WTC11 (cell line): Measurements from ENCODE around the gene PLCG2. TPM values are rescaled to one million over a fixed set of nuclear protein-coding genes. Genes with fewer than 3 reads are reported as not detected.
"Not testable (repeated sequence)": the region's sequence is repeated elsewhere in the genome, so short reads cannot be mapped to it uniquely, and the experiment has no call there.

Experiments used
- ATAC-seq: fragments of 200-7000 bp; cut with Tn5 transposase; 2 replicates; pipeline ENCODE4 v1.10.0; 2021; ENCODE audit warnings: mild to moderate bottlenecking, moderate library complexity
- CTCF ChIA-PET: fragments of 300-600 bp; sonication (Branson Sonifier 250); formaldehyde crosslinking; loops from one replicate; lab custom pipeline; 2021; ENCODE audit warnings: antibody characterized with exemption; lab: Charles Lee
- POLR2A ChIA-PET: fragments of 350-600 bp; sonication (Branson Sonifier 250); formaldehyde crosslinking; loops from one replicate; lab custom pipeline; 2021; ENCODE audit warnings: antibody characterized with exemption; lab: Charles Lee
- DNase-seq: peaks from one replicate; pipeline ENCODE4 v3.0.0; 2021; ENCODE audit warnings: low spot score
- H3K27ac Mint-ChIP-seq: 2 replicates; pipeline ENCODE4 v1.8.0; 2021; ENCODE audit warnings: mixed read lengths
- H3K27me3 Mint-ChIP-seq: 2 replicates; pipeline ENCODE4 v1.8.0; 2021; ENCODE audit warnings: low read depth, mild to moderate bottlenecking, moderate library complexity, mixed read lengths
- H3K36me3 Mint-ChIP-seq: 2 replicates; pipeline ENCODE4 v1.8.0; 2021; ENCODE audit warnings: mixed read lengths
- H3K4me1 Mint-ChIP-seq: 2 replicates; pipeline ENCODE4 v1.8.0; 2022; ENCODE audit warnings: mixed read lengths
- H3K4me3 Mint-ChIP-seq: 2 replicates; pipeline ENCODE4 v1.8.0; 2021; ENCODE audit warnings: mild to moderate bottlenecking, moderate library complexity, mixed read lengths
- H3K9me3 Mint-ChIP-seq: 2 replicates; pipeline ENCODE4 v1.8.0; 2021; ENCODE audit warnings: mixed read lengths
- AR ChIP-seq: fragments of 250-450 bp; sonication (Bioruptor Pico); IDR thresholded peaks from 2 replicates; pipeline ENCODE4 v1.9.0; 2021; ENCODE audit warnings: mild to moderate bottlenecking
- ATF3 ChIP-seq: sonication (generic); formaldehyde crosslinking; conservative IDR thresholded peaks from 2 replicates; pipeline ENCODE4 v1.8.1; 2022; ENCODE audit warnings: mild to moderate bottlenecking, missing genetic modification reagents
- CBFB ChIP-seq: sonication (generic); formaldehyde crosslinking; IDR thresholded peaks from 2 replicates; pipeline ENCODE4 v1.8.1; 2022; ENCODE audit warnings: mild to moderate bottlenecking, low read depth, missing genetic modification reagents
- CREM ChIP-seq: sonication (generic); formaldehyde crosslinking; IDR thresholded peaks from 2 replicates; pipeline ENCODE4 v1.8.1; 2022; ENCODE audit warnings: mild to moderate bottlenecking, missing genetic modification reagents, moderate library complexity
- ERG ChIP-seq: fragments of 250-450 bp; sonication (Bioruptor Pico); IDR thresholded peaks from 2 replicates; pipeline ENCODE4 v1.8.0; 2021; ENCODE audit warnings: mild to moderate bottlenecking
- FOXJ3 ChIP-seq: sonication (generic); formaldehyde crosslinking; IDR thresholded peaks from 2 replicates; pipeline ENCODE4 v1.9.0; 2021; ENCODE audit warnings: missing genetic modification reagents, mild to moderate bottlenecking, borderline replicate concordance
- HMGA2 ChIP-seq: fragments of 250-450 bp; sonication (Bioruptor Pico); IDR thresholded peaks from 2 replicates; pipeline ENCODE4 v1.4.0; 2021; ENCODE audit warnings: mild to moderate bottlenecking, moderate library complexity
- RELA ChIP-seq: sonication (generic); formaldehyde crosslinking; IDR thresholded peaks from 2 replicates; pipeline ENCODE4 v1.8.1; 2022; ENCODE audit warnings: missing genetic modification reagents, mild to moderate bottlenecking, borderline replicate concordance
- SOX15 ChIP-seq: fragments of 250-450 bp; sonication (Bioruptor Pico); IDR thresholded peaks from 2 replicates; pipeline ENCODE4 v1.9.0; 2021; ENCODE audit warnings: mild to moderate bottlenecking
- STAT6 ChIP-seq: sonication (generic); formaldehyde crosslinking; conservative IDR thresholded peaks from 2 replicates; pipeline ENCODE4 v1.8.1; 2023; ENCODE audit warnings: mild to moderate bottlenecking, low read depth, missing genetic modification reagents, moderate library complexity
- ZNF232 ChIP-seq: sonication (generic); formaldehyde crosslinking; IDR thresholded peaks from 2 replicates; pipeline ENCODE4 v1.8.0; 2022; ENCODE audit warnings: mild to moderate bottlenecking, missing genetic modification reagents
- ZNF281 ChIP-seq: sonication (generic); formaldehyde crosslinking; IDR thresholded peaks from 2 replicates; pipeline ENCODE4 v1.8.0; 2023; ENCODE audit warnings: mild to moderate bottlenecking, missing genetic modification reagents
- ZNF317 ChIP-seq: sonication (generic); formaldehyde crosslinking; IDR thresholded peaks from 2 replicates; pipeline ENCODE4 v1.8.1; 2023; ENCODE audit warnings: low read depth, mild to moderate bottlenecking, moderate library complexity, missing genetic modification reagents, borderline replicate concordance
- ZSCAN18 ChIP-seq: fragments of 250-450 bp; sonication (Bioruptor Pico); IDR thresholded peaks from 2 replicates; pipeline ENCODE4 v2.1.2; 2022; ENCODE audit warnings: mild to moderate bottlenecking, moderate library complexity
- total RNA-seq: library from RNA; stranded (reverse); gene quantifications from 3 replicates; pipeline ENCODE4 v1.2.3, GENCODE V29; 2021

PLCG2 gene
- total RNA-seq, 1 experiment from 2014 or later, result 7.0 TPM

GRCh38 chr16:81799138-81799504 lies 20.0 kb downstream of the PLCG2 start (continued):
- TF ChIP-seq ZNF281, result no peak

GRCh38 chr16:81801724-81802123 lies 22.6 kb downstream of the PLCG2 start:
- not testable (repeated sequence) for H3K9me3 Mint-ChIP-seq, H3K4me3 Mint-ChIP-seq, DNase-seq, H3K36me3 Mint-ChIP-seq, ATAC-seq, H3K27ac Mint-ChIP-seq, H3K27me3 Mint-ChIP-seq
- CTCF ChIA-PET, result interaction anchor here (0.6 to 1.2 kb wide), 3 partner anchors 35 to 78 kb away, joined by 3 to 4 read pairs (median 4); no protein-coding TSS in a partner anchor
- POLR2A ChIA-PET, result interaction anchor here (0.6 to 0.7 kb wide), 2 partner anchors 13 to 756 kb away, joined by 3 to 5 read pairs; no protein-coding TSS in a partner anchor
- peaks cover 11% of the 10 kb centered on the region for H3K4me1 Mint-ChIP-seq

- Mint-ChIP-seq H3K4me1 (peaks cover 15% of the 10 kb centered on the region), H3K4me3 (no peak overlapping the region), H3K9me3 (no peaks in the 10 kb centered on the region), H3K36me3 (no peaks in the 10 kb centered on the region), H3K27me3 (no peaks in the 10 kb centered on the region), H3K27ac (no peak overlapping the region)
- TF ChIP-seq RELA (CRISPR knock-in tag), result no peak
- TF ChIP-seq ZNF317, result no peak
- no peak for TF ChIP-seq CREM (CRISPR knock-in tag)
- no peak for TF ChIP-seq AR (CRISPR knock-in tag)
- no peak for TF ChIP-seq ZSCAN18 (CRISPR knock-in tag)
- no peak for TF ChIP-seq FOXJ3 (CRISPR knock-in tag)
- no peak for TF ChIP-seq ERG (CRISPR knock-in tag)
- TF ChIP-seq SOX15 (CRISPR knock-in tag), result no peak
- no peak for TF ChIP-seq ZNF232 (CRISPR knock-in tag)
- TF ChIP-seq HMGA2 (CRISPR knock-in tag), result no peak
- TF ChIP-seq ATF3 (CRISPR knock-in tag), result no peak
- TF ChIP-seq CBFB, result no peak
- no peak for TF ChIP-seq STAT6 (CRISPR knock-in tag)
- ChIA-PET CTCF (no interaction called here), POLR2A (no interaction called here)
- DNase-seq (no peak), ATAC-seq (no peak)
These were observed 24.2 kb downstream of the PLCG2 start for GRCh38 chr16:81803332-81803731.
